Measurements from ENCODE around the gene SLC38A9.

The SLC38A9 gene

GRCh38 chr5:55657443-55657842 is 54.7 kb downstream of the SLC38A9 start:
- DNase-seq (ENCODE audit: low read depth in 2 of 2): no peak

GRCh38 chr5:55650386-55650785 is 61.7 kb downstream of the SLC38A9 start:
- no peak for DNase-seq (ENCODE audit: low read depth in 2 of 2)

GRCh38 chr5:55649963-55650362 is 62.2 kb downstream of the SLC38A9 start:
- no peak for DNase-seq (ENCODE audit: low read depth in 2 of 2)

- no peak for DNase-seq (ENCODE audit: low read depth in 2 of 2)
These were observed 66.8 kb downstream of the SLC38A9 start for GRCh38 chr5:55645304-55645703.

DNA sequence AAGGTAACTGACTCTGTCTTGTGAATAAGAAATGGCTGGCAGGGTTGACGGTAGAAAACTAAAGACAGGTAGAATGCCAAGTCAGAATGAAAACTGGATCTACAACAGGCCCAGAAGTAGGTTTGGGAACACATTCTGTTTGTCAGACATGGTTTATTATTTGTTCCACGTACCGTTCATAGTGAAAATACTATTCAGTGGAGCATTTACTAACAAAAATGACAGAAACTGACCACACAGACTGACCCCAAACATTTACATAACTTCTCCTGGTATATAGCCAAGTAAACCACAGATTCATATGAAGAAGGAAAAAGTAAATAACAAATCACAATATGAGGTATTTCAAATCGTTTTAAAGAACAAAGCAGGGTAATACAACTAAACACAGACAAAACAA is 73.7 kb downstream of the SLC38A9 start:
- DNase-seq (ENCODE audit: low read depth in 2 of 2): no peak

- DNase-seq (ENCODE audit: low read depth in 2 of 2): no peak
These were observed 74.1 kb downstream of the SLC38A9 start for GRCh38 chr5:55638051-55638450.

- DNase-seq (ENCODE audit: low read depth in 2 of 2): no peak
These were observed 75.4 kb downstream of the SLC38A9 start for GRCh38 chr5:55636683-55637082.

DNA sequence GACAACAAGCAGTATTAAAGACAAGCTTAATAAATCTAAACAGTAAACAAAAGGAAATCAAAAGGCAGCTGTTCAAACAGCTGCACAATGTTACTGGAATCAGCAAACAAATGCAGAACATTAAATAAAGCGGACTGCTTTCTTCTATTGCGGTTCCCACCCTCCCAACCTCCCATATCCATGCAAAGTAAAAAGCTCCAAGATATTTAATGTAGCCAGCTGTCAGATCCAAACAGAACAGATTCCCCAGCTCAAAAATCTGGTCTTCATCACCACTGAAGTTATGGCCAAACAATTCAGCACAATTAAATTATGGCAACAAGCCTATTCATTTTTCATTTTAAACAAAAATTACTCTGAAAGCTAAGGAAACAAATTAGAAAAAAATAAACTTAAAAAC is 75.9 kb downstream of the SLC38A9 start:
- DNase-seq (ENCODE audit: low read depth in 2 of 2): no peak

GRCh38 chr5:55634866-55635265 is 77.3 kb downstream of the SLC38A9 start:
- DNase-seq (ENCODE audit: low read depth in 2 of 2): no peak

- DNase-seq (ENCODE audit: low read depth in 2 of 2): no peak
These were observed 77.8 kb downstream of the SLC38A9 start for GRCh38 chr5:55634209-55634805.

DNA sequence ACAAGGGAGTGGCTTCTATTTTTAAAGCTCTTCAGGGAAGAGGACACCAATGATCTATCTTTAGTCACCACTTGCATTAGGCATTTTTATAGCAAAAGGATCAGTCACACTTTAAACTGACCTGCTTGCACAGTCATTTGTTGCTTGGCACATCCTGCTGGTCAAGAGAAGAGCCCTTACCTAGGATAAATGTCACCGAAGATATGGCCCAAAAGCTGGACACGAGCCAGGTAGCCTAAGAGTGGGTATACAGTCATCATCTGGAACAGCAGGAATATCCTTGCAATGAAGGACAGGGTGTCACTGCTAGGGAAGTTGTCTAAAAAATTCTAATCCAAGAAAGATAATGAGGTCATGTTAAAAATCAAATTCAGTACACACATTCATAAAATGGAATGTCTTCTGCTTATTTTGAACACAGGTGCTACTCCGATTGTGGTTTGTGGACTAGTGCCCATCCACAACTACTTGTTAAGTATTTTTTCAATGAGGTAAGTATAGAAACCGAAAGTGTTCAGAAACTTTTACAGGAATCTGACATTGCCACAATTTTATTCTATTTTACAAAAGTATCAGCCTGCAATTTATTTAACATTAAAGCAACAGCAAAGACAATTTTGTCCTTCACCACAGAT is 78.4 kb downstream of the SLC38A9 start:
- DNase-seq (ENCODE audit: low read depth in 2 of 2): no peak

GRCh38 chr5:55629815-55630214 is 82.3 kb downstream of the SLC38A9 start:
- DNase-seq (ENCODE audit: low read depth in 2 of 2): no peak

GRCh38 chr5:55626790-55627189 is 85.3 kb downstream of the SLC38A9 start:
- no peak for DNase-seq (ENCODE audit: low read depth in 2 of 2)

- DNase-seq (ENCODE audit: low read depth in 2 of 2): no peak
These were observed 86.2 kb downstream of the SLC38A9 start for GRCh38 chr5:55625913-55626312.

GRCh38 chr5:55625589-55625909 is 86.6 kb downstream of the SLC38A9 start:
- DNase-seq (ENCODE audit: low read depth in 2 of 2): no peak

DNA sequence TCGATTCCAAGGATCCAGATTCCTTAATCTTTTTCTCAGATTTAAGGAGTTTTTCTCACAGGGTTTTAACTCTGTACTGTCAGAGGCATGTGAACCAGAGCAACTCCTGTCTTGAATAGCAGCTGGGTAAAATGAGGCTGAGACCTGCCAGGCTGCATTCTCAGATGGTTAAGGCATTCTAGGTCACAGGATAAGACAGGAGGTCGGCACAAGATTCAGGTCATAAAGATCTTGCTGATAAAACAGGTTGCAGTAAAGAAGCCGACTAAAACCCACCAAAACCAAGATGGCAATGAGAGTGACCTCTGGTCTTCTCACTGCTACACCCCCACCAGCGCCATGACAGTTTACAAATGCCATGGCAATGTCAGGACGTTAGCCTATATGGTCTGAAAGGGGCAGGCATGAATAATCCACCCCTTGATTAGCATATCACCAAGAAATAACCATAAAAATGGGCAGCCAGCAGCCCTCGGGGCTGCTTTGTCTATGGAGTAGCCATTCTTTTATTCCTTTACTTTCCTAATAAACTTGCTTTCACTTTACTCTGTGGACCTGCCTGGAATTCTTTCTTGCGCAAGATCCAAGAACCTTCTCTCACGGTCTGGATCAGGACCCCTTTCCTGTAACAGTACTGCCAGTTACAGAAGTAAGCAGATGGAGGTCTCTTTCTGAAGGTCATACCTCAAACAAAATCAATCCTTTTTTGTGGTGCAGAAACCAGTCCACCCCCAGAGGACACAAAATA is 87.1 kb downstream of the SLC38A9 start:
- DNase-seq (ENCODE audit: low read depth in 2 of 2): no peak

DNA sequence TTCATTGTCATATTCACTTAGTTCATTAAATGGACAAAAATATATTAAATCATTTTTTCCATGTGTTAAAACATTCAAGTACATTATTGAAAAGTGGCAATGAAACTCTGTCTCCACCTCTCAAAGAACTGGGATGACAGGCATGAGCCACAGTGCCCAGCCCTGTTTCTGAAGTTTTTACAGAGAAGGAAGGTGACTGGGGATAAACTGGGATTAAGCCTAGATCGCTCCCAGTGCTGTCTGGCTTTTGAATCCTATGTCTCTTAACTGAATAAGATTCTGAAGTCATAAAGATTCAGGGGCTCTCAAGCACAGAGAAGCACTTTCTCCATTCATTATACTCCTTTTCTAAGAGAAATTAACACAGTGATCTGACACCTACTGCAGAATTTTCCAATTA is 88.3 kb downstream of the SLC38A9 start:
- DNase-seq (ENCODE audit: low read depth in 2 of 2): no peak

- DNase-seq (ENCODE audit: low read depth in 2 of 2): no peak
These were observed 89.7 kb downstream of the SLC38A9 start for GRCh38 chr5:55622460-55622859.

DNA sequence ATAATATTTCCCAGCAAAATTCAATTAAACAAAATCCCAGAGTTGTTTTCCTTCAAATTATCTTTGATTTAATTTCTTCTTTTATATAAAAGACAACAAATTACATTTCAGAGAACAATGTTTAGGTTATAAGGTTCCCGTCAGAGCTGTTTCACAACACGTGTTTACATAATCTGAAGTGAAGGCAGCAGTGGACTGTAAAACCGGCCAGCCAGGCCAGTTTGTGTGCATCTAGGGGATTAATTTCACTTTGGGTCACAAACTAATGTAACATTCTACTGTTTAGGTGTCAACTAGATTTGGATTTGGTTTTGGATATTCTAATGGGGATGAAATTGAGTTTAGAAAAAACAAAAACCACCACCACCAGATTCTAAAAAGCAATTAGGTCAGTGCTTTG is 90.9 kb downstream of the SLC38A9 start:
- no peak for DNase-seq (ENCODE audit: low read depth in 2 of 2)

DNA sequence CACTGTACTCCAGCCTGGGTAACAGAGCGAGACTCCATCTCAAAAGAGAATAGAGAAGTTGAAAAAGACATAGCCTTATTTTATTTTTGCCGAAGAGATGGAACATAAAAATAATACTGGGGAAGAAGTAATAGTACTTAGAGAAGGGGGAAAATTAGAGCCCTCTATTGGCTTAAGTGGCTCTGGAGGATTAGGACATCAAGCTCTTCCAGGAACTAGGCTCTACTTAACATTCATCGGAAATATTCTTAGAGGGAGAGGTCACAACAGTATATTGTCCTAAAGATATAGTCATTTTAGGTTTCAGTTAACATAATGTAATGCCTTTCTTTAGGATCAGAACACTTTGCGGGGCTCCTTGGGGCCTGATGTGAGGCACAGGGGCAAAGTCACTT is 91.4 kb downstream of the SLC38A9 start:
- DNase-seq (ENCODE audit: low read depth in 2 of 2): no peak

- no peak for DNase-seq (ENCODE audit: low read depth in 2 of 2)
These were observed 91.9 kb downstream of the SLC38A9 start for GRCh38 chr5:55620009-55620765.

GRCh38 chr5:55618318-55618717 is 93.8 kb downstream of the SLC38A9 start:
- DNase-seq (ENCODE audit: low read depth in 2 of 2): no peak

All from stimulated activated CD4-positive, alpha-beta T cell treated with anti-CD3 and anti-CD28 coated beads, Interleukin-1b, Interleukin-23, amount 100 ng/mL, for 4 hours (primary cell).